Inflammatory macrophage (primary cell): ENCODE measurements around the gene MMP28.

Source experiments
- DNase-seq, 2 donors: peaks; one replicate each; pipeline ENCODE4 v3.0.0-alpha.2; 2020 to 2022
- total RNA-seq, 18 experiments: gene quantifications; one replicate each; lab custom pipeline; 2026; ENCODE audit warnings: mixed read lengths in 6 of 18, inconsistent platforms in 2 of 18; lab: John Stamatoyannopoulos, UW

Gene MMP28, protein sequence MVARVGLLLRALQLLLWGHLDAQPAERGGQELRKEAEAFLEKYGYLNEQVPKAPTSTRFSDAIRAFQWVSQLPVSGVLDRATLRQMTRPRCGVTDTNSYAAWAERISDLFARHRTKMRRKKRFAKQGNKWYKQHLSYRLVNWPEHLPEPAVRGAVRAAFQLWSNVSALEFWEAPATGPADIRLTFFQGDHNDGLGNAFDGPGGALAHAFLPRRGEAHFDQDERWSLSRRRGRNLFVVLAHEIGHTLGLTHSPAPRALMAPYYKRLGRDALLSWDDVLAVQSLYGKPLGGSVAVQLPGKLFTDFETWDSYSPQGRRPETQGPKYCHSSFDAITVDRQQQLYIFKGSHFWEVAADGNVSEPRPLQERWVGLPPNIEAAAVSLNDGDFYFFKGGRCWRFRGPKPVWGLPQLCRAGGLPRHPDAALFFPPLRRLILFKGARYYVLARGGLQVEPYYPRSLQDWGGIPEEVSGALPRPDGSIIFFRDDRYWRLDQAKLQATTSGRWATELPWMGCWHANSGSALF
- total RNA-seq, result 0 to 0.20 (median 0) reads per million in 18 experiments

GRCh38 chr17:35795007-35795870 is at the start of gene MMP28:
Gene MMP28, minus strand, starts transcription at chr17:35795641. Its CDS starts 264 bp downstream, at chr17:35795377.
- peak; percentile 12 to 24 for DNase-seq

GRCh38 chr17:35844547-35844946 is 49.1 kb upstream of the MMP28 start:
- DNase-seq, result no peak

GRCh38 chr17:35843698-35844097 is 48.3 kb upstream of the MMP28 start:
- DNase-seq, result no peak

GRCh38 chr17:35842239-35842638 is 46.8 kb upstream of the MMP28 start:
- DNase-seq, result no peak

DNA sequence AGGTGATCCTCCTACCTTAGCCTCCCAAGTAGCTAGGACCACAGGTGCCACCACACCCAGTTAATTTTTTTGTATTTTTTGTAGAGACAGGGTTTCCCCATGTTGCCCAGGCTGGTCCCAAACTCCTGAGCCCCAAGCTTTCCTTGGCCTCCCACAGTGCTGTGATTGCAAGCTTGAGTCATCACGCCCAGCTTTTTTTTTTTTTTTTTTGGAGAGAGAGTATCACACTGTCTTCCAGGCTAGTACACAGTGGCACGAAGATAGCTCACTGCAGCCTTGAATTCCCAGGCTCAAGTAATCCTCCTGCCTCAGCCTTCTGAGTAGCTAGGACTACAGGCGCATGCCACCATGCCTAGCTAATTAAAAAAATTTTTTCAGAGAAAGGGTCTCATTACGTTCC is 46.1 kb upstream of the MMP28 start:
- no peak for DNase-seq

DNA sequence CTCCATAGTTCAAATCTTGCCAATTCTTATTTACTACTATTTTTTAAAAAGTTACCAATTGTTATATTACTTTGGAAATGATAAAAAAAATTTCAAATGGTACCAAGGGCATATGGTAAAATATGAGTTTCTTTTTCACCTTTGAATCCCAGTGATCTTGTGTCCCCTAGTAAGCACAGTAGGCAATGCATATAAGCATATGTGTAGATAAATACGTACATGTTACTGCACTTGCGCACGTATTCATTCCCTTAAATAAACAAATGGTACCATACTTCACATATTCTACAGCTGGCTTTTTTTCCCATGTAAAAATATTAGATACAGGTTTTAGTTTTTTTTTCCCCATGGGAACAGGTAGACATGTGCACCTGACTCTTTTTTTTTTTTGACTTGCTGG is 45.7 kb upstream of the MMP28 start:
- no peak for DNase-seq

DNA sequence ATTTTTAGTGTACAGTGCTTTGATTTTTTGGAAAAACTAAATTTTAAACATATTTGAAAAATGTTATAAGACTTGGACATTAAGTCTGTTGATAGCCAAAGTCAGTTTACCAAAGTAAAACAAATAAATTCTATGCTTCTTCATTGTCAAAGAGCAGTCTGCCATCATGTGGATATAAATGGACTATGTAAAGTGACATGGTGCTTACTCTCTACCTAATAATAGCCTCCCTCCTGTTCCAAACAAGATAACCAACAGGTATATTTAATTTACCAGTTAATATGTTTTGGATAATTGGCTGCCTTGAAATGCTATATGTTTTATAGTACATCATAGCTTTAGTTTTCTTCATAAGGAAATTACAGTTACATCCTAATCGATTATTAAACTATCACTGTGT is 29.8 kb upstream of the MMP28 start:
- DNase-seq, result no peak

DNA sequence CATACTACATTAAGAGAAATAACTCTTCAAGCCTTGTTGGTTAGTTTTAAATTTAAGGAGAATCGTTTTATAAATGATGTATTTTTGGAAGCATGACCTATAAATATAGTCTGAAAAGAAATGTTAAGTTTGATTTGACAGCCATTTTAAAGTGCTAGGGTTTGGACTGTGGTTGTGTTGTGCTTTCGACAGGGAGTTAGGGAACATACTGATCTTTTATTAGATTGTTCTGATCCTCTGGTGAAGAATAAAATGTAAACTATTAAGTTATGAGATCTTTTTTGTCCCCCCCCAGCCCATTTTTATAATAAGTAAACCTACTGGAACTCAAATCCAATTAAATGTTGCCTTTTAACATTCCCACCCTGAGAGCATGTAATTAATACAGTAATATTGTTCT is 25.9 kb upstream of the MMP28 start:
- no peak for DNase-seq

DNA sequence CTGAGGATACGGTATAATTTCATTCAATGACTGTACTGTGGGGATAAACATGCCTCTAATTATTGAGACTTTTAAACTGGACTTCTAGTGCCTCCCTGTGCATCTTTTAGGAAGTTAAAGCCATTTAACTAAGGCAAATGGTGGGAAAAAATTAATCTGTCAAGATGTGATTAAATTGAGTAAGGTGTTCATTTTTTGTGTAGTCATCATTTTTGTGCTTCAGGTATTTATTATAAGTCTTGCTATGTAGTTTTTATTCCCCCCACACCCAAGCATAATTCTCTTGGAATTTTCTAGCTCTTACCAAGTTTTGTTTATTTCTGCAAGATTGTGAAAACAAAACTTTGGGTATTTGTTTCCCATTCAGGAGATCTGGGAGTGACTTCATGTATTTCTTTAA is 24.0 kb upstream of the MMP28 start:
- DNase-seq, result no peak

GRCh38 chr17:35817196-35817595 is 21.8 kb upstream of the MMP28 start:
- no peak for DNase-seq

DNA sequence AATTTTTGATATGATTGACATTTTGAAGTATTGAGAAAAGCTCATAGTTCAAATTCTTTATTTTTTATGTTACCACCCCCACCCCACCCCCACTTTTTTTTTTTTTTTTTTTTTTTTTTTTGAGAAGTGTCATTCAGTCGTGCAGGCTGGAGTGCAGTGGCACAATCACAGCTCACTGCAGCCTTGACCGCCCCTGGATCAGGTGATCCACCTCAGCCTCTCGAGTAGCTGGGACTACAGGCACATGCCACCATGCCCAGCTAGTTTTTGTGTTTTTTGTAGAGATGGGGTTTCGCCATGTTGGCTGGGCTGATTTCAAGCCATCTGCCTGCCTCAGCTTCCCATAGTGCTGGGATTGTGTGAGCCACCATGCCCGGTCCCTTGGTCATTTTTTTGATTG is 21.3 kb upstream of the MMP28 start:
- DNase-seq, result no peak

GRCh38 chr17:35812456-35812855 is 17.0 kb upstream of the MMP28 start:
- DNase-seq, result no peak

DNA sequence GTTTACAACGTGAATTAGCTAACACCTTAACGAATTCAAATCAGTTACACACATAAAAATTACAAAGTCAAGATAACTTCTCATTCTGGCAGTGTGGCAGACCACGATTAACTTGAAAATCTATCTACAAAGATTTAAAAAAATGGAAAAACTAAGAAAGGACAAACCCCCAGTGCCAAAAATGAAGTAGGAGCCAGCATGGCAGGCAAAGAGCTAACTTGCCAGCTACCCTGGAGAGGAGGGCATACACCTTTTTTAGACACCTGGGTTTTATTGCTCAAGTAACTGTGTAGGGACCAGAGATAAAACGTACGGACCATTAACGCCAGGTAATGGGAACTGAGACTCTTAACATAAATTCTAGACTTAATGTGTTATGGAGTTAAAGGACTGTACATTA is 16.3 kb upstream of the MMP28 start:
- no peak for DNase-seq

DNA sequence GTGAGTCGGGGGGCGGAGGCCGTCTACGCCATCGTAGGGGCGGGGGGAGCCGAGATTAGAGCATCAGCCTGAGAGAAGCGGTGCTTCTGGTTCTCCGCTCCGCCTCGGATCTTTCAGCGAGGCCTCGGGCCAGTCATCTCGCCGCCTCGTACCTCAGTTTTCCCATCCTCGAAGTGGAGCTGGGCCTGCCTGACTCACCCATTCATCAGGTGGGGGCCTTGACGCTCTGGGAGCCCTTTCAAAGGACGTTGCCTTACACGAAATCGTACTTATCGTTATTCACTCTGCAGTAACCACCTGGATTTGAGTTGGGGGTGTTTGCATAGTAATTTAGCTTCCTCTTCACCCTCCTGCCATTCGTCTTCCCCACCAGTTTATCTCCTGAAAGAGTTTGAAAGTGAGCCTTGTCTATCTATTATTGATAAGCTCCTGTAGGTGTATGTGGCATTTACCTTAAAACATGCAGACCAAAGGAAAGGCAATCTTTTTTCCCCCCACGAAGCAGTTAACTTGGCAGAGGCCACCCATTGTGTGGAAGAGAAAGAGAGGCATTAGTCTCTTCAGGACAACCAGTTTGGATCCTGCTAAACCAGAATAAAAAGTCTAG is 14.5 kb upstream of the MMP28 start:
- DNase-seq, result no peak

DNA sequence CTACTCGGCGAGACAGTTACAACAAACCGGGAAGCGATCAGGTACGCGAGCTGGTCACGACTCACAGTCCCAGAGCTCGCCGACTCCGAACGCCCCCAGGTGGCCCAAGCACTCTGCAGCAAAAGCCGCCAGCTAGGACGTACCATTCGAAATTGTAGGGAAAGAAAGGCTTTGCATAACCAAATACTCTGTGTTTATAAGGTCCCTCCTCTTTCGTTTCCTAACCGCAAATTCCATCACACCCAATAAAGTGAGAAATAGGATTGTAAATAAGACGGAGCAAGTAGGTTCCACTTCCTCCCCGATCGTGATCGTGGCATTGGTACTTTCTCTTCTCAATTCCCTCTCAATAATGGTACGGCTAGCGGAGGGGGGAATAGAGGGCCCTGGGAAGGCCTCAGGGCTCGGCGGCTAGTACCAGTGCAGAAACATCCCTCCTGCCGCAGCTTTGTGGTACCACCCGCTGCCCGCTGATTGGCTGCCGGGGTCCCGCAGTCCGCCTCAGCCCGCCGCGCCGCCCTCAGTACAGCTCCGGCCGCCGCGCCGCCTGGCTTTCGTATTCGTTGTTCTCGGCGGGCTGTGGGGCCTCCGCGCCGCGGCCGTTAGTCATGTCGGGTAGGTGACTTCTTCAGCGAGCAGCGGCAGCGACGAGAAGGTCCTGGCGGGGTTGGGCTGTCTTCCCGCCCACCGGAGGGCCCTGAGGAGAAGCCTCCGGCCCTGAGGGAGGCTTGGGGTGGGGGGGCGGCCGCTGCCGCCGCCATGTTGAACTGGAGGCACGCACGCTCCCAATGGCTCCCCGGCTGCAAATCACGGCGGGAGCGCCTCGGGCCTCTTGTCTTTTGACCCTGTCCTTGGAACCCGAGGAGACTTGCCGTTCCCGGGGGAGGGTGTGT is 13.8 kb upstream of the MMP28 start, which contains the start of gene TAF15:
Gene TAF15, plus strand, starts transcription at position 523 of the 893 bp plus-strand sequence. Its CDS starts 86 bp downstream, at position 609.
- peak; percentile 98 to 99 for DNase-seq

DNA sequence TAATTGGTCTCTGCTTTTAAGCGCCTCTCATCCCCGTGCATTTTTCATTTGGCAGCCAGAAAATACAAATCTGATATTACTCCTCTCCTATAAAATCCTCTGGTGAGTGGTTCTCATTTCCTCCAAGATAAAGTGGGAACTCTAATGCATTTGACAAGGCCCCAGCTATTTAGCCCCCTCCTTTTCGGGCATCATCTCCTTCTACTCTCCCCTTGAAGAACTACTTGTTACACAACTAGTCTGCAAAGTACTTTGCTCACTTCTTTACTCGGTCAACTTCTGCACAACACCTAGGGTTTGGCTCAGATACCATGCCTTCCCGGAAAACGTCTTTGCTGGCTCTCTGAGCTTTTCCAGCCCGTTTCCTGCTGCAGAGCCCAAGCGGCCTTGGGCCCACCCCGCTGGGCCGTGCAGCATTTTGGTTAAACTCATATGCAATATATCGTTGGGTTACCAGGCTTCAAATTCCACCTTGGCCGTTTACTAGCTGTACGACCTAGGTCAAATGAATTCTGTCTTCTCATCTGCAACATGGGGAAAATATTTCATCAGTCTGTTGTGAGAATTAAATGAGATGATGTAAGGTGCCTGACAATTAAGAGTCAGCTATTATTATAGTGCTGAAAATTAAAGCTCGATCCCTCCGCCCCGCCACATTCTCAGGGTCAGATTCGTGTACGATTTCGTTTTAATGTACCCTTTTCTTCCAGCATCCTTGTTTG is 13.0 kb upstream of the MMP28 start:
- no peak for DNase-seq

DNA sequence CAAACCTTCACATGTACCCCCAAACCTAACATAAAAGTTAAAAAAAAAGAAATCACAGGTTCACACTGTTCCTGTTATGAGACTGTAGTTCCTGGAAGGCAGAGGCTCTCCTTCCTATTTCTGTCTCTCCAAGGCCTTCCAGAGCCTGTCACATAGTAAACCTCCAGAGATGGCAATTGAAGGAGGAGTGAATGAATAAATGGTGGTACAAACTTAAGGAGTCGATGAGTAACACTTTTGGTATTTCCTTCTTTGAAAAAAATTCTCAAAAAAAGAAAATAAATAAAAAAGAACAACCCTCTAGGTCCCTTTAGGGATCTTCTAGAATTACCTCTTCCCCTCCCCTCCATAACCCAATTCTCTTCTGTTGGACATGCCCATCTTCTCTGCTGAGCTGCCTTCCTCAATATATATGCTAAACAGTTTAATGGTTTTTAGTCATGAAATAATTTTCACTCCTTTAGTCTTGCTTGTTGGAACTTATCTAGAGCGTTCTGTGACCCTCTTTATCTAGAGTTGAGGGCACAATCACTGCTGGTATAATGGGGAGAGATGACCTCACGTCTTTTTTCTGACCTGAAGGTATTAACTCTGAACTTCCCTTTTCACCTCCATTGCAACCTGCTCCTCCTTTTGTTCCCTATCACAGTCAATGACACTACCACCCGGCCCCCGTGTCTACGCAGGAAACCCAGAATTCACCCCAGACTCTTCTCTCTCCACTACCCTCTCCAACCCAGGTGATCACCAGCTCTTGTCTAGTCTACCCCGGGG is 12.1 kb upstream of the MMP28 start:
- DNase-seq, result no peak

DNA sequence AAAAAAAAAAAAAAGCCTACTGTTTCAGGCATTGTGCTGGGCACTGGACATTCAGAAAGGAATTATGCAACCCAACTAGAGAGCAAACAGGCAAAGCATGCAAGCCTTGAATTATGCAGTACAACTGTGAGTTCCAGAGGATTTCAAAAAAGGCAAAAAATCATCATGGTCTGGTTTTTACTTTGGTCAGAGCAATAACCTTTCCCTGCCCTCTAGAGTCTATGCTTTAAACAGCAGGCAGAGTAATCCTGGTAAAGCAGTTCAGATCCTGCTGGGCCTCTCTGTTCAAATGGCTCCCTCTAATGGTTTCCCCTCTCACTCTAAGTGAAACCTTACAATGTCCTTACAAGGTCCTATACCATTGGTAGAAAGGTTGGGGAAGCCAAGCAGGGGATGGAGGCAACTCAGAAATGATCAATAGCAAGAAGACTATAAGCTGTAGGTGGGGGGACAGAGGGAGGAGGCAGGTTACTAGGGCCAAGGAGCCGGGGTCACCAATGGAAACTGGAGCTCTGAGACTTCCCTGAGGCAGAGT is 9.3 kb upstream of the MMP28 start:
- peak; percentile 86 to 88 for DNase-seq

GRCh38 chr17:35801583-35802224 is 6.3 kb upstream of the MMP28 start:
- DNase-seq, result no peak

DNA sequence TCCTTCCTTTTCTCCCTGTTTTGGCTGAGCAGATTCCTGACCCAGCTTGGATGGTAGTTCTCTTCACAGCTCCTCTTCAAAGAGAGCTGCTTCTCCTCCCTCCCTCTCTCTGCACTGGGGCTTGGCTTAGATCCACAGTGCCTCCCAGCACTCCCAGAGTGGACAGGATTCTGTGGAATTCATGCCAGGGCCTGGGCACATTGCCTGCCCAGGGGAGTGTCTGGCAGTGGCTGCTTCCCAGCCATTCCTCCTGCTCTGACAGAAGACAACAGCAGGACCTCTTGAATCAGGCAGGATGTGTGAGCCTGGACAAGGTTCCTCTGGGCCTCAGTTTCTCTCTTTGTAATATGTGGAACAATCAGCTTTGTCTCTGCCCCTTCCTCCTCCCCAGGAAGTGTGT is 4.5 kb upstream of the MMP28 start:
- DNase-seq, result no peak
